Spleen (tissue), 7 donors: ENCODE results near the gene SLC23A1.

ENCODE experiments used
- CTCF ChIP-seq, 11 experiments: fragments of 200-600 bp in 7 of 11; fragments of 450-650 bp in 4 of 11; sonication (generic) in 4 of 11; IDR thresholded peaks in 8 of 11; conservative IDR thresholded peaks in 3 of 11; 1 replicate in 7 of 11; 2 replicates in 4 of 11; pipeline versions ENCODE4 v1.4.0 to v1.8.0; 2016 to 2021; ENCODE audit warnings: antibody characterized with exemption in 11 of 11, inconsistent platforms in 4 of 11, mild to moderate bottlenecking in 1 of 11
- POLR2AphosphoS5 ChIP-seq, 3 donors: sonication (generic); formaldehyde crosslinking; IDR thresholded peaks; one replicate each; pipeline ENCODE4 v1.5.1; 2017; ENCODE audit warnings: antibody characterized with exemption in 3 of 3
- donor health status: DM: no; HTN: no; CAD: no; lungs with moderate emphysema.
- donor health status: DM: no; HTN: no; CAD: no.
- donor health status: DM: no; HTN: no; CAD: no.

- TF ChIP-seq CTCF (IDR thresholded peaks at IDR 0.05 in 8 of 11, conservative IDR thresholded peaks at IDR 0.05 in 3 of 11), result peak; percentile 73 to 90 (median 81)
- TF ChIP-seq POLR2AphosphoS5 (IDR thresholded peaks at IDR 0.05), result no peak
Observed at GRCh38 chr5:139422307-139422893, 39.3 kb upstream of the SLC23A1 start.
